HCT116 (cell line): ENCODE results near the gene MNX1. TPM values are rescaled to one million over a fixed set of nuclear protein-coding genes. Genes with fewer than 3 reads are reported as not detected.

Experiments
- ATAC-seq: fragments of 200-7000 bp; cut with Tn5 transposase; 2 replicates; pipeline ENCODE4 v1.9.1; 2020; ENCODE audit warnings: mild to moderate bottlenecking, moderate library complexity
- BruUV-seq: library from RNA; stranded (reverse); fragments of 400-500 nt; replicated peaks from 2 replicates; lab custom pipeline; 2021; lab: Mats Ljungman, UMichigan
- CTCF ChIA-PET: fragments of 300-600 bp; sonication (Branson Sonifier 250); formaldehyde crosslinking; loops from one replicate; lab custom pipeline; 2021; ENCODE audit warnings: antibody characterized with exemption; lab: Charles Lee
- POLR2A ChIA-PET: fragments of 300-600, 350-600 bp; sonication (Branson Sonifier 250); formaldehyde crosslinking; loops from one replicate; lab custom pipeline; 2021; ENCODE audit warnings: antibody characterized with exemption; lab: Charles Lee
- RAD21 ChIA-PET, 2 experiments: fragments of 300-600 bp; sonication (Branson Sonifier 250); formaldehyde crosslinking; loops; one replicate each; lab custom pipeline; 2023; ENCODE audit warnings: low total read pairs in 2 of 2; ENCODE audit not compliant: uncharacterized antibody in 2 of 2, unreplicated experiment in 2 of 2, low non-redundant PET in 1 of 2; lab: Charles Lee
- DNase-seq: peaks from one replicate; pipeline ENCODE4 v3.0.0-alpha.2; 2010; ENCODE audit warnings: low read depth, low spot score
- H2AFZ ChIP-seq: fragments of 200-600 bp; shearing (Covaris generic), sonication (generic); 2 replicates; pipeline ENCODE4 v1.6.1; 2017; ENCODE audit warnings: low read depth, mixed run types, mixed read lengths, antibody characterized with exemption, low read length; ENCODE audit not compliant: poor library complexity, severe bottlenecking
- H3K27ac ChIP-seq: 2 replicates; pipeline ENCODE4 v1.5.1; 2012; ENCODE audit warnings: low read depth, low read length
- H3K27me3 ChIP-seq: fragments of 200-600 bp; sonication (generic); 2 replicates; pipeline ENCODE4 v1.6.1; 2016; ENCODE audit warnings: mixed run types, low read length, mixed read lengths; ENCODE audit not compliant: insufficient read depth
- H3K36me3 ChIP-seq, 2 experiments: fragments of 200-500 bp in 1 of 2; fragments of 200-600 bp in 1 of 2; sonication (Bioruptor generic) in 1 of 2; sonication (generic) in 1 of 2; 2 replicates each; pipeline versions ENCODE4 v1.5.1 to v1.6.1; 2014 to 2016; ENCODE audit warnings: low read length in 2 of 2, inconsistent platforms in 1 of 2, mixed read lengths in 1 of 2, mixed run types in 1 of 2; ENCODE audit not compliant: insufficient read depth in 2 of 2, control insufficient read depth in 1 of 2
- H3K4me1 ChIP-seq, 2 experiments: fragments of 200-600 bp in 1 of 2; sonication (generic) in 1 of 2; 2 replicates each; pipeline versions ENCODE4 v1.5.1 to v1.6.1; 2012 to 2017; ENCODE audit warnings: low read length in 2 of 2, inconsistent platforms in 1 of 2, mild to moderate bottlenecking in 1 of 2, mixed read lengths in 1 of 2, mixed run types in 1 of 2, moderate library complexity in 1 of 2; ENCODE audit not compliant: insufficient read depth in 2 of 2, control insufficient read depth in 1 of 2
- H3K4me2 ChIP-seq: fragments of 200-600 bp; sonication (generic); 2 replicates; pipeline ENCODE4 v1.6.1; 2017; ENCODE audit warnings: mixed run types, low read length, mixed read lengths
- H3K4me3 ChIP-seq, 2 experiments: fragments of 200-600 bp in 1 of 2; sonication (generic) in 1 of 2; replicated peaks in 1 of 2; 2 replicates each; pipeline ENCODE4 v1.5.1; 2011 to 2016; ENCODE audit warnings: low read length in 2 of 2, control low read depth in 1 of 2, low read depth in 1 of 2, mild to moderate bottlenecking in 1 of 2, mixed read lengths in 1 of 2, mixed run types in 1 of 2
- H3K79me2 ChIP-seq: fragments of 200-600 bp; sonication (generic); 2 replicates; pipeline ENCODE4 v1.6.1; 2017; ENCODE audit warnings: mild to moderate bottlenecking, mixed run types, low read length, moderate library complexity, mixed read lengths; ENCODE audit not compliant: insufficient read depth
- H3K9ac ChIP-seq: fragments of 200-600 bp; sonication (generic); 2 replicates; pipeline ENCODE4 v1.6.1; 2016; ENCODE audit warnings: low read length, mixed read lengths
- H3K9me2 ChIP-seq: fragments of 200-600 bp; sonication (generic), shearing (Covaris generic); 2 replicates; pipeline ENCODE4 v1.6.1; 2017; ENCODE audit warnings: mixed run types, mild to moderate bottlenecking, moderate library complexity; ENCODE audit not compliant: insufficient read depth
- H3K9me3 ChIP-seq, 2 experiments: fragments of 200-500 bp in 1 of 2; fragments of 200-600 bp in 1 of 2; sonication (Bioruptor generic) in 1 of 2; sonication (generic) in 1 of 2; 2 replicates each; pipeline ENCODE4 v1.6.1; 2014 to 2017; ENCODE audit warnings: low read length in 2 of 2, mixed read lengths in 2 of 2, inconsistent platforms in 1 of 2, low read depth in 1 of 2, mild to moderate bottlenecking in 1 of 2, mixed run types in 1 of 2, moderate library complexity in 1 of 2; ENCODE audit not compliant: control insufficient read depth in 1 of 2, insufficient read depth in 1 of 2
- H4K20me1 ChIP-seq: fragments of 200-600 bp; sonication (generic), shearing (Covaris generic); 2 replicates; pipeline ENCODE4 v1.6.1; 2017; ENCODE audit warnings: mixed run types, mild to moderate bottlenecking, moderate library complexity; ENCODE audit not compliant: insufficient read depth
- EZH2phosphoT487 ChIP-seq: fragments of 200-600 bp; IDR thresholded peaks from 2 replicates; pipeline ENCODE4 v1.6.1; 2018; ENCODE audit warnings: antibody characterized with exemption, borderline replicate concordance
- intact Hi-C: fragments of 100-400 bp; cut with micrococcal nuclease; formaldehyde crosslinking; loops from 2 replicates; pipeline ENCODE4 v1.10.0; 2022
- total RNA-seq: library from RNA; stranded (reverse); gene quantifications from one replicate; pipeline ENCODE4 v1.2.1, GENCODE V29; 2021; ENCODE audit not compliant: unreplicated experiment
- TF ChIP-seq, protein P1 (sequence below): IDR thresholded peaks from 2 replicates; pipeline ENCODE4 v1.6.1; 2012; ENCODE audit warnings: low read depth
- TF ChIP-seq, protein P2 (sequence below): IDR thresholded peaks from 2 replicates; pipeline ENCODE4 v1.6.1; 2012

Gene MNX1
- total RNA-seq, 1 experiment from 2014 or later = 7.7 TPM

DNA sequence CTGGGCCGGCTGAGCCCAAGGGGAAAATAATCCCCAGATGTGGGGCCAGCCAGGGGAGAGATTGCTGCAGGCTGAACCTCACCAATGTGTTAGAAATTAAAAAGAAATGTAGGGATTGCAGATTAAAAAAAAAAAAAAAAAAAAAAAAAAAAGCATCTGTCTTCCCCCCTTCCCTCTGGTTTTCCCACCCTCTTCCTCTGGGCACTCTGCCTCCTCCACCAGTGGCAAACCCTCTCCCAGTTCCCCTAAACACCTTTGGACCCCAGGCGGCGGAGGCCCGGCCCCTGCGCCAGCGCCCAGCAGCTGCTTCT is 7.1 kb downstream of the MNX1 start (continued):
- TF ChIP-seq, protein P1, sequence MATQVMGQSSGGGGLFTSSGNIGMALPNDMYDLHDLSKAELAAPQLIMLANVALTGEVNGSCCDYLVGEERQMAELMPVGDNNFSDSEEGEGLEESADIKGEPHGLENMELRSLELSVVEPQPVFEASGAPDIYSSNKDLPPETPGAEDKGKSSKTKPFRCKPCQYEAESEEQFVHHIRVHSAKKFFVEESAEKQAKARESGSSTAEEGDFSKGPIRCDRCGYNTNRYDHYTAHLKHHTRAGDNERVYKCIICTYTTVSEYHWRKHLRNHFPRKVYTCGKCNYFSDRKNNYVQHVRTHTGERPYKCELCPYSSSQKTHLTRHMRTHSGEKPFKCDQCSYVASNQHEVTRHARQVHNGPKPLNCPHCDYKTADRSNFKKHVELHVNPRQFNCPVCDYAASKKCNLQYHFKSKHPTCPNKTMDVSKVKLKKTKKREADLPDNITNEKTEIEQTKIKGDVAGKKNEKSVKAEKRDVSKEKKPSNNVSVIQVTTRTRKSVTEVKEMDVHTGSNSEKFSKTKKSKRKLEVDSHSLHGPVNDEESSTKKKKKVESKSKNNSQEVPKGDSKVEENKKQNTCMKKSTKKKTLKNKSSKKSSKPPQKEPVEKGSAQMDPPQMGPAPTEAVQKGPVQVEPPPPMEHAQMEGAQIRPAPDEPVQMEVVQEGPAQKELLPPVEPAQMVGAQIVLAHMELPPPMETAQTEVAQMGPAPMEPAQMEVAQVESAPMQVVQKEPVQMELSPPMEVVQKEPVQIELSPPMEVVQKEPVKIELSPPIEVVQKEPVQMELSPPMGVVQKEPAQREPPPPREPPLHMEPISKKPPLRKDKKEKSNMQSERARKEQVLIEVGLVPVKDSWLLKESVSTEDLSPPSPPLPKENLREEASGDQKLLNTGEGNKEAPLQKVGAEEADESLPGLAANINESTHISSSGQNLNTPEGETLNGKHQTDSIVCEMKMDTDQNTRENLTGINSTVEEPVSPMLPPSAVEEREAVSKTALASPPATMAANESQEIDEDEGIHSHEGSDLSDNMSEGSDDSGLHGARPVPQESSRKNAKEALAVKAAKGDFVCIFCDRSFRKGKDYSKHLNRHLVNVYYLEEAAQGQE = no peak

DNA sequence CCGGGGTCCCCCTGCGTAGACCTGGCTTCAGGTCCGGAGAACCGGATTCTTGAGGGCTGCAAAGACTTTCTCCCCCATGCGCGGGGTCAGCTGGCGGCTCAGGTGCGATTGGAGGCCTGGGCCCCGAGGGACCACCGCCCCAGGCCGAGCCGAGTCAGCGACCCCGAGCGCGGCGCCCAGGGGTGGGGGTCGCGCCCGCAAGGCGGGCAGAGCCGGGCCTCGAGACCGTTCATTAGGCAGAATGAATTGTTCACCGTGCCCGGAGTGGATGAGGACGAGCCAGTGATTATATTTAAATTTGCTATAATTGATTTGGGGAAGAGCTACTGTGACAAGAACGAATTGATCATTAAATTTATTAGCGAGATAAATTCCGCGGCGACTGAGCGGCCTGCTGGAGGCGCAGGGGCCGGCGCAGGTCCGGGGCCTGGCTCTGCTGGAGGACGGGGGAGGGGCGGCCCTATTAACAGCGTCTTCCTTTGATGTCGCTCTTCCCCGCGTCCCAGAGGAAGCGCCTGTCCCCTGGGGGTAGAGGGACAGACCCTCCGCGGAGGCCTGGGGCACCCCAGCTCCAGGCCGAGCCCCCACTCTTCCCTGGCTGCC is 7.5 kb downstream of the MNX1 start:
- Histone ChIP-seq H3K79me2 (no peaks in the 10 kb centered on the region), H3K9me3 (no peaks in the 10 kb centered on the region), H3K36me3 (no peaks in the 10 kb centered on the region; a peak in 1 of 4 replicates), H3K4me1 (peaks cover 5 to 15% of the 10 kb centered on the region in 2 experiments; a peak in 3 of 4 replicates), H3K9ac (no peak overlapping the region), H3K4me2 (no peak overlapping the region), H3K4me3 (no peak overlapping the region), H3K9me2 (no peaks in the 10 kb centered on the region), H2AFZ (no peak overlapping the region), H4K20me1 (no peaks in the 10 kb centered on the region), H3K27ac (no peak overlapping the region), H3K27me3 (no peaks in the 10 kb centered on the region)
- intact Hi-C loops = loop anchor here (5.0 kb wide), 1 partner anchor 139 kb away; no protein-coding TSS in a partner anchor
- ChIA-PET RAD21 (no interaction called here), POLR2A (no interaction called here), CTCF (no interaction called here)
- ATAC-seq (no peak), DNase-seq (no peak)
- TF ChIP-seq, protein P2, sequence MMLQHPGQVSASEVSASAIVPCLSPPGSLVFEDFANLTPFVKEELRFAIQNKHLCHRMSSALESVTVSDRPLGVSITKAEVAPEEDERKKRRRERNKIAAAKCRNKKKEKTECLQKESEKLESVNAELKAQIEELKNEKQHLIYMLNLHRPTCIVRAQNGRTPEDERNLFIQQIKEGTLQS = no peak
- no peak for TF ChIP-seq EZH2phosphoT487
- no TSS peak for BruUV-seq
